OCI-LY1 (cell line): Measurements from ENCODE around the gene ZNF260.
A peak's percentile ranks its signal among the peaks of the same experiment; 100 is the strongest.

Source experiments
- H2AFZ ChIP-seq: fragments of 200-600 bp; sonication (generic), shearing (Covaris generic); 2 replicates; pipeline ENCODE4 v1.6.0; 2014; ENCODE audit warnings: antibody characterized with exemption, mild to moderate bottlenecking, low read length
- H3F3A ChIP-seq: fragments of 200-600 bp; sonication (generic), shearing (Covaris generic); 2 replicates; pipeline ENCODE4 v1.6.0; 2014; ENCODE audit warnings: mild to moderate bottlenecking, antibody characterized with exemption, low read length, moderate library complexity; ENCODE audit not compliant: insufficient read depth
- H3K27ac ChIP-seq: fragments of 200-600 bp; sonication (generic); 2 replicates; pipeline ENCODE4 v1.5.1; 2014; ENCODE audit warnings: low read length, mixed run types, mild to moderate bottlenecking, low read depth; ENCODE audit not compliant: poor library complexity, severe bottlenecking
- H3K27me3 ChIP-seq: fragments of 200-600 bp; sonication (generic); 2 replicates; pipeline ENCODE4 v1.6.0; 2014; ENCODE audit warnings: antibody characterized with exemption, mild to moderate bottlenecking, low read length, moderate library complexity; ENCODE audit not compliant: insufficient read depth
- H3K36me3 ChIP-seq: fragments of 200-600 bp; sonication (generic); 2 replicates; pipeline ENCODE4 v1.6.1; 2014; ENCODE audit warnings: mild to moderate bottlenecking, antibody characterized with exemption, low read length, moderate library complexity, mixed read lengths; ENCODE audit not compliant: insufficient read depth
- H3K4me1 ChIP-seq: fragments of 200-600 bp; sonication (generic); 2 replicates; pipeline ENCODE4 v1.5.1; 2014; ENCODE audit warnings: mild to moderate bottlenecking, low read length, moderate library complexity; ENCODE audit not compliant: insufficient read depth, severe bottlenecking
- H3K4me2 ChIP-seq: fragments of 200-600 bp; sonication (generic), shearing (Covaris generic); 2 replicates; pipeline ENCODE4 v1.6.1; 2014; ENCODE audit warnings: low read length
- H3K4me3 ChIP-seq: fragments of 200-600 bp; sonication (generic); 2 replicates; pipeline ENCODE4 v1.5.1; 2014; ENCODE audit warnings: low read length, low read depth, mild to moderate bottlenecking, mixed read lengths; ENCODE audit not compliant: poor library complexity, severe bottlenecking
- H3K79me2 ChIP-seq: fragments of 200-600 bp; shearing (Covaris generic); 2 replicates; pipeline ENCODE4 v1.6.1; 2016; ENCODE audit warnings: mixed run types, low read length, mixed read lengths; ENCODE audit not compliant: insufficient read depth
- H3K9ac ChIP-seq: fragments of 200-600 bp; sonication (generic), shearing (Covaris generic); 2 replicates; pipeline ENCODE4 v1.6.1; 2014; ENCODE audit warnings: mild to moderate bottlenecking, low read length, mixed read lengths
- H3K9me2 ChIP-seq: fragments of 200-600 bp; sonication (generic), shearing (Covaris generic); 2 replicates; pipeline ENCODE4 v1.6.1; 2014; ENCODE audit warnings: low read depth, mild to moderate bottlenecking, low read length, mixed read lengths
- H3K9me3 ChIP-seq: fragments of 200-600 bp; shearing (Covaris generic); 2 replicates; pipeline ENCODE4 v1.6.1; 2014; ENCODE audit warnings: low read length, mixed read lengths
- H4K20me1 ChIP-seq: fragments of 200-600 bp; sonication (generic), shearing (Covaris generic); 2 replicates; pipeline ENCODE4 v1.6.0; 2016; ENCODE audit warnings: mild to moderate bottlenecking, low read length; ENCODE audit not compliant: insufficient read depth
- CTCF ChIP-seq: fragments of 200-600 bp; sonication (generic), shearing (Covaris generic); IDR thresholded peaks from 2 replicates; pipeline ENCODE4 v1.5.1; 2017; ENCODE audit warnings: mild to moderate bottlenecking, antibody characterized with exemption, low read length, moderate library complexity, mixed read lengths
- EZH2 ChIP-seq: fragments of 200-600 bp; sonication (generic), shearing (Covaris generic); IDR thresholded peaks from 2 replicates; pipeline ENCODE4 v1.8.0; 2017; ENCODE audit warnings: borderline replicate concordance, mixed run types, mild to moderate bottlenecking, antibody characterized with exemption, low read length, moderate library complexity, mixed read lengths

ZNF260 gene

DNA sequence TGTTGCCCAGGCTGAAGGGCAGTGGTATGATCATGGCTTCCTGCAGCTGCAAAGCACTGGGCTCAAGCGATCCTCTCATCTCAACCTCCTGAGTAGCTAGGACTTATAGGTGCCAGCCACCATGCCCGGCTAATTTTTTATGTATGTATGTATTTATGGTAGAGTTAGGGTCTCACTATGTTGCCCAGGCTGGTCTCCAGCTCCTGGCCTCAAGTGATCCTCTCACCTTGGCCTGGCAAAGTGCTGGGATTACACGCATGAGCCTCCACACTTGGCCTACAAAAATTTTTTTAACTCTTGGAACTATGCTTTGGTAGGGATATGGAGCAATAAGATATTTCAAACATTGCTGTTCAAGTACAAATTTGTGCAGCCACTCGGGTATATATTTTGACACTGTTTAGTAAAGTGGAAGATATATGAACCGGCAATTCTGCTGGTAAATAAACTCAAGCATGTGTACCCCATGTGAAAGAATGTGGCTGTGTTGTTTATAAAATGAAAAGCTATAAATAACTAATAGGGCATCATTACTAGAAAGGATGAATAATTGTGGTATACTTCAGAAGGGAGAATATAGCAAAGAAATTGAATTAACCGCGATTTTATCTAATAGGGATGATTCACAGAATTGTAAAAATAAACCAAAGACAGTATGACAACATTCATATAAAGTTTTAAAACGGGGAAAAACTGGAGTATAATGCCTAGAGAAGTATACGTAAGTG, 39.8 kb downstream of the ZNF260 start:
- peak overlapping the region; percentile 66 for H3K4me2 ChIP-seq
- no peaks in the 10 kb centered on the region for H3K9me3 ChIP-seq
- no peaks in the 10 kb centered on the region for H3K9me2 ChIP-seq
- peaks cover 26% of the 10 kb centered on the region for H3K4me1 ChIP-seq
- peaks cover 11% of the 10 kb centered on the region; the same call in 1 of the 2 replicates for H3K36me3 ChIP-seq
- peaks cover 7% of the 10 kb centered on the region; the same call in 1 of the 2 replicates for H3K79me2 ChIP-seq
- no peak overlapping the region for H2AFZ ChIP-seq
- no peaks in the 10 kb centered on the region for H3K27me3 ChIP-seq
- TF ChIP-seq CTCF (no peak), EZH2 (no peak)
- no peaks in the 10 kb centered on the region for H4K20me1 ChIP-seq
- peak overlapping the region; percentile 83 for H3K9ac ChIP-seq
- peak overlapping the region; percentile 89 for H3K27ac ChIP-seq
- 0 out of 2 replicates have a peak, but pooled peaks cover 6% of the 10 kb centered on the region for H3F3A ChIP-seq
- H3K4me3 ChIP-seq = peak overlapping the region; percentile 71

DNA sequence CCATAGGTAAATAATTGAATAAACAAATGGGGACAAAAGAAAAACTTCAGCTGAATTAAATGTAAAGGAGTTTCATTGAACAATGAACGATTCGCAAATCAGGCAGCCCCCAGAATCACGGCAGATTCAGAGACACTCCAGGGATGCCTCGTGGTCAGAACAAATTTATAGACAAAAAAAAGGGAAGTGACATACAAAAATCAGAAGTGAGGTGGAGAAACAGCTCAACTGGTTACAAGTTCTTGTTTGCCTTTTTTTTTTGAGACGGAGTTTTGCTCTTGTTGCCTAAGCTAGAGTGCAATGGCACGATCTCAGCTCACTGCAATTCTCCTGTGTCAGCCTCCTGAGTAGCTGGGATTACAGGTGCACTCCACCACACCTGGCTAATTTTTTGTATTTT, 44.4 kb downstream of the ZNF260 start:
- no peaks in the 10 kb centered on the region for H3F3A ChIP-seq
- no peak for TF ChIP-seq CTCF
- no peak for TF ChIP-seq EZH2
- peaks cover 8% of the 10 kb centered on the region for H3K4me1 ChIP-seq
- no peak overlapping the region for H2AFZ ChIP-seq
- no peaks in the 10 kb centered on the region for H3K27me3 ChIP-seq
- no peaks in the 10 kb centered on the region for H3K9me2 ChIP-seq
- no peak overlapping the region for H3K4me2 ChIP-seq
- peaks cover 6% of the 10 kb centered on the region; the same call in 1 of the 2 replicates for H3K9me3 ChIP-seq
- H3K79me2 ChIP-seq = peaks cover 10% of the 10 kb centered on the region; the same call in 1 of the 2 replicates
- no peak overlapping the region for H3K27ac ChIP-seq
- H3K4me3 ChIP-seq = no peak overlapping the region
- H3K36me3 ChIP-seq = peaks cover 14% of the 10 kb centered on the region; the same call in 1 of the 2 replicates
- H4K20me1 ChIP-seq = no peaks in the 10 kb centered on the region
- no peak overlapping the region for H3K9ac ChIP-seq

GRCh38 chr19:36482876-36483275, 45.2 kb downstream of the ZNF260 start:
- peaks cover under 1% of the 10 kb centered on the region for H3K4me1 ChIP-seq
- H3F3A ChIP-seq = no peaks in the 10 kb centered on the region
- H4K20me1 ChIP-seq = no peaks in the 10 kb centered on the region
- H3K27me3 ChIP-seq = no peaks in the 10 kb centered on the region
- no peak overlapping the region for H2AFZ ChIP-seq
- H3K4me3 ChIP-seq = no peak overlapping the region
- H3K9ac ChIP-seq = no peak overlapping the region
- H3K27ac ChIP-seq = no peak overlapping the region
- H3K9me2 ChIP-seq = no peaks in the 10 kb centered on the region
- no peak overlapping the region for H3K4me2 ChIP-seq
- no peak for TF ChIP-seq CTCF
- TF ChIP-seq EZH2 = no peak
- peaks cover 8% of the 10 kb centered on the region; the same call in 1 of the 2 replicates for H3K9me3 ChIP-seq
- H3K79me2 ChIP-seq = 0 out of 2 replicates have a peak, but pooled peaks cover 3% of the 10 kb centered on the region
- H3K36me3 ChIP-seq = peaks cover 14% of the 10 kb centered on the region; the same call in 1 of the 2 replicates
